Left hindlimb (tissue), 1 donor: ENCODE results near the gene SLC25A47.
"Not testable (repeated sequence)": the region's sequence is repeated elsewhere in the genome, so short reads cannot be mapped to it uniquely, and the experiment has no call there.

ENCODE experiments used
- DNase-seq: peaks from one replicate; pipeline ENCODE4 v3.0.0-alpha.2; 2018

Gene SLC25A47

DNA sequence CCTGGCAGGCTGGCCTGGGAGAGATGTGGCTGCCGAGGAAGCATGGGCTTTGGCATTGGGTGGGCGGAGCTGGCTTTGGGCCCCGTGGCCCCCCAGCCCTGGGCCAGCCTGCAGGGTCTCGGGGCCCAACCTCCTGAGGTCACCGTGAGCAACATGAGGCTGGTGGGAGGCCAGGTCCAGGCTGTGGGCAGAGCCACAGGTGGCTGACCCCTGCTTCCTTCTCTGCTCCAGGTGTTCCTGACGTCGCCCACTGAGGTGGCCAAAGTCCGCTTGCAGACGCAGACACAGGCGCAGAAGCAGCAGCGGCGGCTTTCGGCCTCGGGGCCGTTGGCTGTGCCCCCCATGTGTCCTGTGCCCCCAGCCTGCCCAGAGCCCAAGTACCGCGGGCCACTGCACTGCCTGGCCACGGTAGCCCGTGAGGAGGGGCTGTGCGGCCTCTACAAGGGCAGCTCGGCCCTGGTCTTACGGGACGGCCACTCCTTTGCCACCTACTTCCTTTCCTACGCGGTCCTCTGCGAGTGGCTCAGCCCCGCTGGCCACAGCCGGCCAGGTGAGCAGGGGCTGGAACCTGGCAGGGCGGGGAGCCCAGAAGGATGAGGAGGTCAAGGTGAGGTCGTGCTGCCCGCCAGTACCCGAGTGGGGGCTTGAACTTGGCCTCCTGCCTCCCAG is 5.5 kb downstream of the SLC25A47 start:
- no peak for DNase-seq

DNA sequence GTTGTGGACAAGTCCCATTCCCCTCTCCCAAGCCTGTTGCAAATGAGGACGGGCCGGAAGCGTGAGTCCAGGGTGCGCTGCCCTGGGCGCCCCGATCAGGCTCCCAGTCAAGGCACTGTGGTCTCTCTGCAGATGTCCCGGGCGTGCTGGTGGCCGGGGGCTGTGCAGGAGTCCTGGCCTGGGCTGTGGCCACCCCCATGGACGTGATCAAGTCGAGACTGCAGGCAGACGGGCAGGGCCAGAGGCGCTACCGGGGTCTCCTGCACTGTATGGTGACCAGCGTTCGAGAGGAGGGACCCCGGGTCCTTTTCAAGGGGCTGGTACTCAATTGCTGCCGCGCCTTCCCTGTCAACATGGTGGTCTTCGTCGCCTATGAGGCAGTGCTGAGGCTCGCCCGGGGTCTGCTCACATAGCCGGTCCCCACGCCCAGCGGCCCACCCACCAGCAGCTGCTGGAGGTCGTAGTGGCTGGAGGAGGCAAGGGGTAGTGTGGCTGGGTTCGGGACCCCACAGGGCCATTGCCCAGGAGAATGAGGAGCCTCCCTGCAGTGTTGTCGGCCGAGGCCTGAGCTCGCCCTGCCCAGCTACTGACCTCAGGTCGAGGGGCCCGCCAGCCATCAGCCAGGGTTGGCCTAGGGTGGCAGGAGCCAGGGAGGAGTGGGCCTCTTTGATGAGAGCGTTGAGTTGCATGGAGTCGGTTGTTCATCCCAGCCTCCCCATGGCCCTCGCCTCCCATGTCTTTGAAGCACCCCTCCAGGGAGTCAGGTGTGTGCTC is 6.3 kb downstream of the SLC25A47 start:
- no peak for DNase-seq

GRCh38 chr14:100330007-100330344 is 6.8 kb downstream of the SLC25A47 start:
- no peak for DNase-seq

- DNase-seq, result no peak
Measured at GRCh38 chr14:100330388-100330931, 7.3 kb downstream of the SLC25A47 start.

DNA sequence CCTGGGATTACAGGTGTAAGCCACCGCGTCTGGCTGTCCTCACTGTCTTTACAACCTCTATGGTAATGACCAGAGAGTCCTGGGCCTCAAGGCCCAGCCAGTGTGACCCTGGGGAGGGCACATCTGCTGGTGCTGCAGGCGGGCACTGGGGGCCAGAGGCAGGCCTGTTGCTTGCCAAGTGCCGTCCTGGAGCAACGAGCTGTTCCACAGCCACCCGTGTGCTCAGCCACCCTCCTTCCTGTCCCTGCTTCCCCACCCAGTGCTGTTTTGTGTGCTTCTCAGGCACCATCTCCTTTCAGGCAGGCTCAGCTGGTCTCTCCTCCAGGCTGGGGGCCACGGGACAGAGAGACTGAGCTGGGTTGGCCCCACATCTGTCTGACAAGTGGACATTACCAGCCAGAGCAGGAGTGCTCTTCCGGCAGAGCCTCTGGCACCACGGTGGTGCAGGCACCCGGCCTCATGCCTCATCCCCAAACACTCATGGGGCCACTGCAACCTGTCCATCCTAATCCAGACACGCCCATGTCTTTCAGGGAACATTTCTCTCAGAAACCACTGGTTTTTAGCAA is 9.0 kb downstream of the SLC25A47 start:
- DNase-seq, result no peak

DNA sequence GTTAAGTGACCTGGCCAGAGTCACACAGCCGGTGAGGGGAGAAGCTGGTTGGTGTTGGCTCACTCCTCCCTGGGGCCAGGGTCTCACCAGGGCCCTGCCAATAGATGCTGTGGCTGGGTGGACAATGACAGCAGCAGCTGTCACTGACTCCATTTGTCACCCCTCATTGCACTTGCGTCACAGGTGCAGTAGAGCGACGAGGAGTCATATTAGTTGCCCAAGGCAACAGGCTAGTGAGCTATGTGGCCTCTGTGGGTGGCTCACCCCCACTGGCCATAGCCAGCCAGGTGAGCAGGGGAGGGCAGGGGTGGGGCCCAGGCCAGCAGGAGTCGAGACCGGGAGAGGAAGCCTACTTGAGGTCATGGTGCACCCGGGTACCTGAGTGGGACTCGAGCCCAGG is 9.7 kb downstream of the SLC25A47 start:
- DNase-seq, result no peak

- no peak for DNase-seq
Measured at GRCh38 chr14:100333311-100333710, 10.2 kb downstream of the SLC25A47 start.

DNA sequence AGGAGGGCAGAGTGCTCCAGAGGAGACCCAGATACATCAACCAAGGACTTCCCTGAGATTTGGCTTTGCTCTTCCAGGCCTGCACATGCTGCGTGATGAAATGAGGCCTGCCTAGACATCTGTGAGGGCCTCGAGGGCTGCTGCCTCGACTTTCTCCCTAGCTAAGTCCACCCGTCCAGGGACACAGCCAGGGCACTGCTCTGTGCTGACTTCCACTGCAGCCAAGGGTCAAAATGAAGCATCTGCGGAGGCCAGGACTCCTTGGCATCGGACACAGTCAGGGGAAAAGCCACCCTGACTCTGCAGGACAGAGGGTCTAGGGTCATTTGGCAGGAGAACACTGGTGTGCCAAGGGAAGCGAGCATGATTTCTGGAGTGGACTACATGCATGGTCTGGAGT is 10.7 kb downstream of the SLC25A47 start:
- no peak for DNase-seq

DNA sequence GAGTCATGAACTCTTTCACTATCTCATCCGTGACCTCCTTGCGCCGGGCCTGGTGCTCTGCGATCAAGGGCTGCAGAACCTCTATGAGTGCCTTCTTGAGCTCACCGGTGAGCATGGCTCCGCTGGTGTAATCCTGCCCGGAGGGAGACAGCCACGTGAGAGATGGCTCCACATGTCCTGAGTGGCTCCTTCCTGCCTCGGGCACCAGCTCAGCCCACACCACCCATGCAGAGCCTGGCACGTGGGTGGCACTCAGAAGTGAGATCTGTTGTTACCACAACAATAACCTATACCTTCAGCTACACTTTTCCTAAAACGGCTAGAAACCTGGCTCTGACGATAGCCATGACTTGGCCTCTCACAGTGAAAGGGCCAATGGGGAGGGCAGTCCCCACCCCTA is 11.8 kb downstream of the SLC25A47 start:
- no peak for DNase-seq

- DNase-seq, result no peak
Measured at GRCh38 chr14:100336618-100337530, 13.7 kb downstream of the SLC25A47 start.

GRCh38 chr14:100339766-100340422 is 16.8 kb downstream of the SLC25A47 start:
- DNase-seq, result no peak

- no peak for DNase-seq
Measured at GRCh38 chr14:100340423-100340813, 17.3 kb downstream of the SLC25A47 start.

GRCh38 chr14:100341301-100342031 is 18.3 kb downstream of the SLC25A47 start:
- DNase-seq, result no peak

DNA sequence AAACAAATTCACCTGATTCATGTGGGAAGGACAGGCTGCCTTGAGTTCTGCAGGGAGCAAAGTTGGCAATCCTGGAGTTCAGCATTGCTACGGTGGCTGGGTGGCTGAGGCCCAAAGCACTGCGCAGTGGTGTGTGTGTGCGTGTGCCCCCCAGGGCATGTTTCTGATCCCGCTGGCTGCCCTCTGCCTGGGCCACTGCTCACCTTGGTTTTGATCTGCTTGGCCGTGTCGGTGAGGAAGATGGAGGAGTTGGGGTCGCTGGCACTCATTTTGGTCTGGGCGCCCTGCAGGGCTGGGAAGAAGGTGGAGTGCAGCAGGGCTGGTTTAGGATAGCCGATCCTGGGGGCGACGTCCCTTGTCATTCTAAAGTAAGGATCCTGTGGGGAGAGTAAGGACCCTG is 19.1 kb downstream of the SLC25A47 start:
- no peak for DNase-seq

DNA sequence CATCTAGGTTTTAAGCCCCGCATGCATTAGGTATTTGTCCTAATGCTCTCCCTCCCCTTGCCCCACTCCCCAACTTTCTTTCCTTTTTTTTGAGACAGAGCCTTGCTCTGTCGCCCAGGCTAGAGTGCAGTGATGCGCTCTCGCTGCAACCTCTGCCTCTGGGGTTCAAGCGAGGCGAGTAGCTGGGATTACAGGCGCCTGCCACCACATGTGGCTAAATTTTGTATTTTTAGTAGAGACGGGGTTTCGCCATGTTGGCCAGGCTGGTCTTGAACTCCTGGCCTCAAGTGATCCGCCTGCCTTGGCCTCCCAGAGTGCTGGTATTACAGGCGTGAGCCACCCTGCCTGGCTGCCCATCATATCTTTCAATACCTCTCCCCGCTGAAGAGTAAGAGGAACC is 19.7 kb downstream of the SLC25A47 start:
- DNase-seq, result not testable (repeated sequence)

GRCh38 chr14:100344657-100345056 is 21.5 kb downstream of the SLC25A47 start:
- DNase-seq, result not testable (repeated sequence)

- DNase-seq, result no peak
Measured at GRCh38 chr14:100345711-100346110, 22.6 kb downstream of the SLC25A47 start.

DNA sequence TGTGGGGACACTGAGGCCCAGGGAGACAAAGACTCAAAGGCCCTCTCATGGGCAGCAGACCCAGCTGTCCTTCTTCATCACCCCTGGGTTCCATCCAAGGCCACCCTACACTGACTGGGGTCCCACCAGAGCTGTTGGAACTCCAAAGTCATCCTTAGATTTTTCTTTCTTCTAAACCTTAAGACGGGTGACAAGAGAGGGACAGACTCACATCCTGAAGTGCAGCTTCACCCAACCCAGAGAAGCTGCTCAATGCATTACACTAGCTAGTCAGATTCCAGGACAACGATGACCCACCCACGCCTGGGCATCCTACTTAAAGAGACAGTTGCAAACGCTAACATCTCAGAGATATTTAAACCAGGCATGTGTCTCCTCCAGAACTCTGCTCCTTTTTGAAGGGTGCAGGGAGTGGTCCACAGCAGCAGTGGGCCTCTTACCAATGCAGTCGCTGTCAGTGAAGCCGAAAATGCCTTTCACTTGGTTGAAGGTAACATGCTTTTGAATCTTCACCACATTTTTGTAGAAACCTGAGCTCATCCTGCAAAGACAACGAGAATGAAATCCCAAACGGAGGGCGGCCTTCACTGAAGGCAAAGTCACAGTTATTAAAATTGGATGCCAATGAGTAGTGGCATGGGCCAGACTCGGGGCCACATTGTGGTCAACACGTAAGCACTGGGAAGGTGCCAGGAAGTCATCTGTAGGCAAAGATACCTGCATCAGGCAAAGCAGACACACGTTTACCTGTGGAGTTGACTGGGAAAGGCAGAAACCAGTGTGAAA is 23.4 kb downstream of the SLC25A47 start:
- DNase-seq, result no peak

DNA sequence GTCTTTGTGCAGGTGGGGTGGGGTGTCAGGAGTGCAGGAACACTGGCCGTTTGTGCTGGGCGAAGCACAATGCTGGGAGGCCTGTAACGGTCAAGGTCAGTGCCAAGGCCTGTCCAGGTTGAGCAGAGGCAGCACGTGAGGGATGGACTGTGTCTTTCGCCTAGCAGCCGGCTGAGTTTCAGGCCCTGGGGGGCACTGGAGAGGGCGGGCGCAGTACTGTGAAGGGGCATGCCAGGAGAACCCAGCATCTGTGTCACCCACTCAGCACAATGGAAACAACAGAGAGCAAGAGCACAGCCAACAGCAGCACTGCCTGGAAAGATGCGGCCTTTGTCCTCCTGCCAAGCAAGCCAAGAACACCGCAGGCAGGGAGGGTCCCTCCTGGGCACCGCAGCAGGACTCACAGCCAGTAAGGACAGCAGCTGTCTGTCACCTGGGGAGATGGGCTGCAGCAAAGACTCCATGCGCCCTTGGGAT is 25.2 kb downstream of the SLC25A47 start:
- no peak for DNase-seq
